A549 (cell line): ENCODE results near the gene INPP5A. TPM values are rescaled to one million over a fixed set of nuclear protein-coding genes. Genes with fewer than 3 reads are reported as not detected.

Experiments used
- ATAC-seq, 2 experiments: fragments of 200-7000 bp in 1 of 2; fragments of >200 bp in 1 of 2; cut with Nextera tagmentation in 1 of 2; cut with Tn5 transposase in 1 of 2; 3 replicates each; pipeline versions ENCODE4 v1.8.0 to v1.9.1; 2018 to 2020; ENCODE audit warnings: mild to moderate bottlenecking in 1 of 2, moderate library complexity in 1 of 2
- CTCF ChIA-PET: fragments of 300-600 bp; sonication (Branson Sonifier 250); formaldehyde crosslinking; extraction: SDS; loops from one replicate; lab custom pipeline; 2021; ENCODE audit warnings: antibody characterized with exemption, inconsistent platforms; lab: Yijun Ruan, JAX
- POLR2A ChIA-PET: fragments of 350-600 bp; formaldehyde crosslinking; extraction: SDS; loops from one replicate; lab custom pipeline; 2021; ENCODE audit warnings: antibody characterized with exemption, inconsistent platforms; lab: Yijun Ruan, JAX
- DNase-seq, 2 experiments: peaks; one replicate each; pipeline versions ENCODE4 v3.0.0 to v3.0.0-alpha.2; 2011 to 2016; ENCODE audit warnings: low read depth in 1 of 2, low spot score in 1 of 2
- FAIRE-seq: peaks from 2 replicates; lab custom pipeline; 2011; peaks lifted over from hg19 to GRCh38; lab: Jason Lieb, UNC
- H3K27ac ChIP-seq, 2 experiments: fragments of >200 bp; sonication (Bioruptor Twin); formaldehyde crosslinking; 3 replicates each; pipeline ENCODE4 v1.5.1; 2016 to 2017
- H3K4me1 ChIP-seq: fragments of >200 bp; sonication (Bioruptor Twin); formaldehyde crosslinking; 3 replicates; pipeline ENCODE4 v1.6.1; 2016
- H3K4me2 ChIP-seq: fragments of >200 bp; sonication (Bioruptor Twin); formaldehyde crosslinking; 3 replicates; pipeline ENCODE4 v1.6.1; 2016
- H3K4me3 ChIP-seq: fragments of >200 bp; sonication (Bioruptor Twin); formaldehyde crosslinking; 3 replicates; pipeline ENCODE4 v1.5.1; 2016
- H3K9me3 ChIP-seq: fragments of >200 bp; sonication (Bioruptor Twin); formaldehyde crosslinking; 3 replicates; pipeline ENCODE4 v1.6.1; 2016
- BCL3 ChIP-seq: fragments of >200 bp; sonication (Bioruptor Twin); formaldehyde crosslinking; IDR thresholded peaks from 3 replicates; pipeline ENCODE4 v1.6.1; 2016
- CBX2 ChIP-seq: fragments of 200-600 bp; sonication (generic); IDR thresholded peaks from 2 replicates; pipeline ENCODE4 v1.6.1; 2016; ENCODE audit warnings: low read depth, mild to moderate bottlenecking, borderline replicate concordance
- CBX8 ChIP-seq: fragments of 200-600 bp; sonication (generic); IDR thresholded peaks from 2 replicates; pipeline ENCODE4 v1.6.1; 2016
- EP300 ChIP-seq, 2 experiments: fragments of >200 bp; sonication (Bioruptor Twin); formaldehyde crosslinking; IDR thresholded peaks; 2 replicates in 1 of 2; 3 replicates in 1 of 2; pipeline ENCODE4 v1.6.1; 2016 to 2017
- HEYL ChIP-seq: fragments of 250-450 bp; sonication (Bioruptor Pico); IDR thresholded peaks from 2 replicates; pipeline ENCODE4 v1.8.0; 2021; ENCODE audit warnings: mild to moderate bottlenecking, moderate library complexity
- HOXB13 ChIP-seq: fragments of 250-450 bp; sonication (Bioruptor Pico); IDR thresholded peaks from 2 replicates; pipeline ENCODE4 v1.5.0; 2020; ENCODE audit warnings: low read depth, mild to moderate bottlenecking, moderate library complexity
- JUN ChIP-seq, 2 experiments: fragments of >200 bp; sonication (Bioruptor Twin); formaldehyde crosslinking; IDR thresholded peaks; 2 replicates in 1 of 2; 3 replicates in 1 of 2; pipeline ENCODE4 v1.6.1; 2016 to 2017
- KDM5A ChIP-seq: fragments of 200-600 bp; sonication (generic); IDR thresholded peaks from 2 replicates; pipeline ENCODE4 v1.6.1; 2016; ENCODE audit warnings: antibody characterized with exemption, mild to moderate bottlenecking
- MAZ ChIP-seq: fragments of 150-350 bp; IDR thresholded peaks from 2 replicates; pipeline ENCODE4 v1.6.1; 2014; ENCODE audit warnings: antibody characterized with exemption, low read depth, low read length, borderline replicate concordance
- POLR2A ChIP-seq: IDR thresholded peaks from 2 replicates; pipeline ENCODE4 v1.6.1; 2012; ENCODE audit warnings: mild to moderate bottlenecking, low read length
- RAD21 ChIP-seq, 2 experiments: fragments of >200 bp in 1 of 2; sonication (Bioruptor Twin) in 1 of 2; formaldehyde crosslinking in 1 of 2; IDR thresholded peaks in 1 of 2; conservative IDR thresholded peaks in 1 of 2; 2 replicates in 1 of 2; 3 replicates in 1 of 2; pipeline ENCODE4 v1.6.1; 2012 to 2018; ENCODE audit warnings: inconsistent platforms in 1 of 2
- RARB ChIP-seq: fragments of 250-450 bp; sonication (Bioruptor Pico); IDR thresholded peaks from 2 replicates; pipeline ENCODE4 v1.8.0; 2021; ENCODE audit warnings: mild to moderate bottlenecking, moderate library complexity
- RFX5 ChIP-seq: fragments of 450-650 bp; IDR thresholded peaks from 2 replicates; pipeline ENCODE4 v1.7.1; 2014; ENCODE audit warnings: antibody characterized with exemption, mild to moderate bottlenecking, moderate library complexity
- ZC3H11A ChIP-seq: fragments of 450-650 bp; IDR thresholded peaks from 2 replicates; pipeline ENCODE4 v1.6.1; 2014; ENCODE audit warnings: antibody characterized with exemption, mild to moderate bottlenecking
- WGBS: methylation state at CpG from one replicate; pipeline ENCODE4 v1.1.6; 2017; ENCODE audit errors: missing lambda C conversion rate; 5-methylcytosine and 5-hydroxymethylcytosine counted together
- polyA plus RNA-seq, 4 experiments: library from polyadenylated mRNA; depleted of rRNA in 3 of 4; stranded (reverse); fragments of >200 nt; fragmentation: RNase III in 1 of 4; extraction: RNeasy Plus Mini Kit Qiagen cat#74134 plus additional on column Dnase treatment in 1 of 4; gene quantifications; 2 replicates in 3 of 4; 3 replicates in 1 of 4; pipeline ENCODE4 v1.2.3, GENCODE V29; 2011 to 2017
- TF ChIP-seq, protein P1 (sequence below): fragments of >200 bp; sonication (Bioruptor Twin); formaldehyde crosslinking; IDR thresholded peaks from 2 replicates; pipeline ENCODE4 v1.6.1; 2016
- TF ChIP-seq, protein P2 (sequence below): fragments of 250-450 bp; sonication (Bioruptor Pico); IDR thresholded peaks from 2 replicates; pipeline ENCODE4 v1.5.0; 2021; ENCODE audit warnings: mild to moderate bottlenecking, moderate library complexity, borderline replicate concordance
- TF ChIP-seq, protein P3 (sequence below): IDR thresholded peaks from 2 replicates; pipeline ENCODE4 v1.6.1; 2012

The INPP5A gene
- polyA plus RNA-seq, 2 of the 4 experiments (the other 2 are of a cell fraction), result 13.7 to 15.1 TPM

- TF ChIP-seq, protein P1, sequence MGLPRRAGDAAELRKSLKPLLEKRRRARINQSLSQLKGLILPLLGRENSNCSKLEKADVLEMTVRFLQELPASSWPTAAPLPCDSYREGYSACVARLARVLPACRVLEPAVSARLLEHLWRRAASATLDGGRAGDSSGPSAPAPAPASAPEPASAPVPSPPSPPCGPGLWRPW, result no peak
- no peak for TF ChIP-seq MAZ
- TF ChIP-seq ZC3H11A, result no peak
- TF ChIP-seq HEYL, result no peak
Observed at GRCh38 chr10:132494866-132495630, 42.5 kb upstream of the INPP5A start (continued).

GRCh38 chr10:132496360-132497062 is 41.1 kb upstream of the INPP5A start:
- H3K4me1 ChIP-seq, result 0 out of 3 replicates have a peak, but pooled peaks cover 3% of the 10 kb centered on the region
- ATAC-seq, result no peak
- no peak overlapping the region for H3K4me2 ChIP-seq
- ChIA-PET CTCF (interaction anchor here (1.0 kb wide), 1 partner anchor 21 kb away, joined by 3 read pairs; no protein-coding TSS in a partner anchor), POLR2A (no interaction called here)
- TF ChIP-seq, protein P2, sequence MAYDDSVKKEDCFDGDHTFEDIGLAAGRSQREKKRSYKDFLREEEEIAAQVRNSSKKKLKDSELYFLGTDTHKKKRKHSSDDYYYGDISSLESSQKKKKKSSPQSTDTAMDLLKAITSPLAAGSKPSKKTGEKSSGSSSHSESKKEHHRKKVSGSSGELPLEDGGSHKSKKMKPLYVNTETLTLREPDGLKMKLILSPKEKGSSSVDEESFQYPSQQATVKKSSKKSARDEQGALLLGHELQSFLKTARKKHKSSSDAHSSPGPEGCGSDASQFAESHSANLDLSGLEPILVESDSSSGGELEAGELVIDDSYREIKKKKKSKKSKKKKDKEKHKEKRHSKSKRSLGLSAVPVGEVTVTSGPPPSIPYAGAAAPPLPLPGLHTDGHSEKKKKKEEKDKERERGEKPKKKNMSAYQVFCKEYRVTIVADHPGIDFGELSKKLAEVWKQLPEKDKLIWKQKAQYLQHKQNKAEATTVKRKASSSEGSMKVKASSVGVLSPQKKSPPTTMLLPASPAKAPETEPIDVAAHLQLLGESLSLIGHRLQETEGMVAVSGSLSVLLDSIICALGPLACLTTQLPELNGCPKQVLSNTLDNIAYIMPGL, result no peak
- H3K9me3 ChIP-seq, result no peaks in the 10 kb centered on the region
- DNase-seq, result no peak
- 62% methylated on average over 12 of the region's 13 CpGs for WGBS
- no peak overlapping the region for H3K27ac ChIP-seq
- FAIRE-seq, result no peak
- no peak overlapping the region for H3K4me3 ChIP-seq

- no peak for ATAC-seq
- FAIRE-seq, result no peak
- WGBS, result 65% methylated on average over 27 of the region's 30 CpGs
- Histone ChIP-seq H3K4me1 (0 out of 3 replicates have a peak, but pooled peaks cover 3% of the 10 kb centered on the region), H3K9me3 (no peaks in the 10 kb centered on the region)
- DNase-seq, result no peak
- TF ChIP-seq CBX2 (no peak), RARB (CRISPR knock-in tag) (no peak), BCL3 (no peak), JUN (IDR thresholded peaks at IDR 0.05) (no peak), EP300 (IDR thresholded peaks at IDR 0.05) (no peak), HOXB13 (CRISPR knock-in tag) (no peak), RAD21 (conservative IDR thresholded peaks at IDR 0.05 in 1 of 2, IDR thresholded peaks at IDR 0.05 in 1 of 2) (no peak), POLR2A (no peak), CBX8 (no peak), RFX5 (no peak), KDM5A (no peak)
- TF ChIP-seq, protein P3, sequence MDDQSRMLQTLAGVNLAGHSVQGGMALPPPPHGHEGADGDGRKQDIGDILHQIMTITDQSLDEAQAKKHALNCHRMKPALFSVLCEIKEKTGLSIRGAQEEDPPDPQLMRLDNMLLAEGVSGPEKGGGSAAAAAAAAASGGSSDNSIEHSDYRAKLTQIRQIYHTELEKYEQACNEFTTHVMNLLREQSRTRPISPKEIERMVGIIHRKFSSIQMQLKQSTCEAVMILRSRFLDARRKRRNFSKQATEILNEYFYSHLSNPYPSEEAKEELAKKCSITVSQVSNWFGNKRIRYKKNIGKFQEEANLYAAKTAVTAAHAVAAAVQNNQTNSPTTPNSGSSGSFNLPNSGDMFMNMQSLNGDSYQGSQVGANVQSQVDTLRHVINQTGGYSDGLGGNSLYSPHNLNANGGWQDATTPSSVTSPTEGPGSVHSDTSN, result no peak
- TF ChIP-seq, all 56 proteins: peak for 0
- ChIA-PET CTCF (no interaction called here), POLR2A (no interaction called here)
- Histone ChIP-seq H3K27ac (no peak overlapping the region), H3K4me2 (no peak overlapping the region), H3K4me3 (no peak overlapping the region)
Observed at GRCh38 chr10:132497063-132497680, 40.4 kb upstream of the INPP5A start.
